HepG2 (cell line): ENCODE measurements around the gene SEC16A. TPM values are rescaled to one million over a fixed set of nuclear protein-coding genes. Genes with fewer than 3 reads are reported as not detected.
A peak's percentile ranks its signal among the peaks of the same experiment; 100 is the strongest.

Experiments used
- ARID2 ChIP-seq: sonication (generic); formaldehyde crosslinking; IDR thresholded peaks from 2 replicates; pipeline ENCODE4 v1.8.1; 2022; ENCODE audit warnings: mild to moderate bottlenecking, missing genetic modification reagents, borderline replicate concordance
- CENPT ChIP-seq: sonication (generic); formaldehyde crosslinking; IDR thresholded peaks from 2 replicates; pipeline ENCODE4 v1.8.0; 2022; ENCODE audit warnings: low read depth, mild to moderate bottlenecking, moderate library complexity, missing genetic modification reagents
- GTF3A ChIP-seq: sonication (generic); formaldehyde crosslinking; conservative IDR thresholded peaks from 2 replicates; pipeline ENCODE4 v1.4.0; 2020; ENCODE audit warnings: mild to moderate bottlenecking, missing genetic modification reagents
- HDAC2 ChIP-seq: sonication (generic); formaldehyde crosslinking; IDR thresholded peaks from 2 replicates; pipeline ENCODE4 v1.4.0; 2020; ENCODE audit warnings: missing genetic modification reagents
- HNRNPH1 ChIP-seq: fragments of 200-400 bp; formaldehyde crosslinking; optimal IDR thresholded peaks from 2 replicates; pipeline ENCODE3; 2017; ENCODE audit warnings: mild to moderate bottlenecking, low read depth, low read length
- NR2F6 ChIP-seq, 2 experiments: IDR thresholded peaks; 2 replicates each; pipeline ENCODE4 v1.6.1; 2016; ENCODE audit warnings: antibody characterized with exemption in 1 of 2, mild to moderate bottlenecking in 1 of 2
- SOX5 ChIP-seq: IDR thresholded peaks from 2 replicates; pipeline ENCODE4 v1.6.1; 2016; ENCODE audit warnings: borderline replicate concordance
- TEAD2 ChIP-seq: sonication (generic); formaldehyde crosslinking; IDR thresholded peaks from 2 replicates; pipeline ENCODE4 v1.9.0; 2021; ENCODE audit warnings: missing genetic modification reagents
- TGIF2 ChIP-seq: IDR thresholded peaks from 2 replicates; pipeline ENCODE4 v1.6.1; 2016; ENCODE audit warnings: control low read depth, missing compliant biosample characterization
- THAP7 ChIP-seq: sonication (generic); formaldehyde crosslinking; IDR thresholded peaks from 2 replicates; pipeline ENCODE4 v1.8.1; 2023; ENCODE audit warnings: mild to moderate bottlenecking, missing genetic modification reagents
- ZHX2 ChIP-seq, 2 experiments: sonication (generic) in 1 of 2; formaldehyde crosslinking in 1 of 2; IDR thresholded peaks; 2 replicates each; pipeline versions ENCODE4 v1.6.1 to v1.9.0; 2014 to 2022; ENCODE audit warnings: antibody characterized with exemption in 1 of 2, borderline replicate concordance in 1 of 2, inconsistent platforms in 1 of 2, low read depth in 1 of 2, missing genetic modification reagents in 1 of 2
- ZNF343 ChIP-seq: sonication (generic); formaldehyde crosslinking; IDR thresholded peaks from 2 replicates; pipeline ENCODE4 v1.4.0; 2020; ENCODE audit warnings: mild to moderate bottlenecking, missing genetic modification reagents
- ZNF383 ChIP-seq: sonication (generic); formaldehyde crosslinking; IDR thresholded peaks from 2 replicates; pipeline ENCODE4 v1.4.0; 2020; ENCODE audit warnings: missing genetic modification reagents, mild to moderate bottlenecking, borderline replicate concordance
- ZNF629 ChIP-seq: sonication (generic); formaldehyde crosslinking; conservative IDR thresholded peaks from 2 replicates; pipeline ENCODE4 v1.5.0; 2020; ENCODE audit warnings: missing genetic modification reagents
- polyA plus RNA-seq, 8 experiments: library from polyadenylated mRNA; depleted of rRNA in 3 of 8; stranded (reverse) in 7 of 8; unstranded in 1 of 8; fragments of >200 nt; fragmentation: Illumina TruSeq in 4 of 8; extraction: Trizol in 4 of 8; gene quantifications; 2 replicates each; pipeline versions ENCODE4 v1.2.1 to v1.2.3, GENCODE V29; 2011 to 2016; ENCODE audit warnings: low read depth in 4 of 8, missing spikeins in 1 of 8, mixed read lengths in 1 of 8; ENCODE audit not compliant: insufficient read depth in 1 of 8
- total RNA-seq, 5 experiments: library from RNA; depleted of rRNA; stranded (reverse); fragments of >200 nt; fragmentation: Illumina TruSeq; extraction: Trizol; gene quantifications; 2 replicates each; pipeline ENCODE4 v1.2.3, GENCODE V29; 2016; ENCODE audit warnings: low read depth in 1 of 5
- TF ChIP-seq, protein P1 (sequence below): sonication (generic); formaldehyde crosslinking; IDR thresholded peaks from 2 replicates; pipeline ENCODE4 v1.4.0; 2020; ENCODE audit warnings: missing genetic modification reagents, borderline replicate concordance
- TF ChIP-seq, protein P2 (sequence below): IDR thresholded peaks from 2 replicates; pipeline ENCODE4 v1.6.1; 2016; ENCODE audit warnings: missing compliant biosample characterization, missing genetic modification reagents, borderline replicate concordance

The SEC16A gene
- total and polyA plus RNA-seq, 2 of the 13 experiments (the other 11 are each of a cell fraction or from before 2014, with no cell fraction given), result 15.9 to 18.9 TPM

GRCh38 chr9:136484153-136485048 is 1.6 kb upstream of the SEC16A start (continued):
- no peak for TF ChIP-seq THAP7 (CRISPR knock-in tag)
- TF ChIP-seq TGIF2, result no peak
- peak; percentile 9; the same call in 1 of the 2 replicates for TF ChIP-seq SOX5 (CRISPR knock-in tag)
- no peak for TF ChIP-seq CENPT (CRISPR knock-in tag)
- no peak for TF ChIP-seq GTF3A
- TF ChIP-seq, protein P1, sequence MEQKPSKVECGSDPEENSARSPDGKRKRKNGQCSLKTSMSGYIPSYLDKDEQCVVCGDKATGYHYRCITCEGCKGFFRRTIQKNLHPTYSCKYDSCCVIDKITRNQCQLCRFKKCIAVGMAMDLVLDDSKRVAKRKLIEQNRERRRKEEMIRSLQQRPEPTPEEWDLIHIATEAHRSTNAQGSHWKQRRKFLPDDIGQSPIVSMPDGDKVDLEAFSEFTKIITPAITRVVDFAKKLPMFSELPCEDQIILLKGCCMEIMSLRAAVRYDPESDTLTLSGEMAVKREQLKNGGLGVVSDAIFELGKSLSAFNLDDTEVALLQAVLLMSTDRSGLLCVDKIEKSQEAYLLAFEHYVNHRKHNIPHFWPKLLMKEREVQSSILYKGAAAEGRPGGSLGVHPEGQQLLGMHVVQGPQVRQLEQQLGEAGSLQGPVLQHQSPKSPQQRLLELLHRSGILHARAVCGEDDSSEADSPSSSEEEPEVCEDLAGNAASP (CRISPR knock-in tag), result no peak
- no peak for TF ChIP-seq HDAC2 (CRISPR knock-in tag)
- TF ChIP-seq, protein P2, sequence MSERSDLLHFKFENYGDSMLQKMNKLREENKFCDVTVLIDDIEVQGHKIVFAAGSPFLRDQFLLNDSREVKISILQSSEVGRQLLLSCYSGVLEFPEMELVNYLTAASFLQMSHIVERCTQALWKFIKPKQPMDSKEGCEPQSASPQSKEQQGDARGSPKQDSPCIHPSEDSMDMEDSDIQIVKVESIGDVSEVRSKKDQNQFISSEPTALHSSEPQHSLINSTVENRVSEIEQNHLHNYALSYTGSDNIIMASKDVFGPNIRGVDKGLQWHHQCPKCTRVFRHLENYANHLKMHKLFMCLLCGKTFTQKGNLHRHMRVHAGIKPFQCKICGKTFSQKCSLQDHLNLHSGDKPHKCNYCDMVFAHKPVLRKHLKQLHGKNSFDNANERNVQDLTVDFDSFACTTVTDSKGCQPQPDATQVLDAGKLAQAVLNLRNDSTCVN (CRISPR knock-in tag), result no peak; the same call in 1 of the 2 replicates
- TF ChIP-seq NR2F6 (IDR thresholded peaks at IDR 0.05), result no peak
- TF ChIP-seq NR2F6 (CRISPR knock-in tag; IDR thresholded peaks at IDR 0.05), result no peak
- TF ChIP-seq TEAD2 (CRISPR knock-in tag), result no peak
- no peak for TF ChIP-seq HNRNPH1
- no peak for TF ChIP-seq ZNF343 (CRISPR knock-in tag)
- no peak for TF ChIP-seq ZHX2 (IDR thresholded peaks at IDR 0.05; ENCODE audit: low read depth)
- no peak for TF ChIP-seq ZHX2 (CRISPR knock-in tag; IDR thresholded peaks at IDR 0.05; ENCODE audit: borderline replicate concordance)
- no peak for TF ChIP-seq ZNF629 (CRISPR knock-in tag)
- no peak; the same call in 1 of the 2 replicates for TF ChIP-seq ARID2
- no peak for TF ChIP-seq ZNF383 (CRISPR knock-in tag)
